GM18870 (cell line): ENCODE data around the gene ANKRD49.

ENCODE experiments used
- ATAC-seq: cut with Tn5 transposase; IDR thresholded peaks from one replicate; pipeline ENCODE4 v1.9.1; 2021; ENCODE audit warnings: moderate library complexity; ENCODE audit not compliant: unreplicated experiment

Gene ANKRD49

GRCh38 chr11:94543695-94544645 lies 50.2 kb downstream of the ANKRD49 start, which contains the start of gene FUT4:
Gene FUT4, plus strand, starts transcription at chr11:94543921. Its CDS starts 213 bp downstream, at chr11:94544134.
- peak; percentile 72 for ATAC-seq

DNA sequence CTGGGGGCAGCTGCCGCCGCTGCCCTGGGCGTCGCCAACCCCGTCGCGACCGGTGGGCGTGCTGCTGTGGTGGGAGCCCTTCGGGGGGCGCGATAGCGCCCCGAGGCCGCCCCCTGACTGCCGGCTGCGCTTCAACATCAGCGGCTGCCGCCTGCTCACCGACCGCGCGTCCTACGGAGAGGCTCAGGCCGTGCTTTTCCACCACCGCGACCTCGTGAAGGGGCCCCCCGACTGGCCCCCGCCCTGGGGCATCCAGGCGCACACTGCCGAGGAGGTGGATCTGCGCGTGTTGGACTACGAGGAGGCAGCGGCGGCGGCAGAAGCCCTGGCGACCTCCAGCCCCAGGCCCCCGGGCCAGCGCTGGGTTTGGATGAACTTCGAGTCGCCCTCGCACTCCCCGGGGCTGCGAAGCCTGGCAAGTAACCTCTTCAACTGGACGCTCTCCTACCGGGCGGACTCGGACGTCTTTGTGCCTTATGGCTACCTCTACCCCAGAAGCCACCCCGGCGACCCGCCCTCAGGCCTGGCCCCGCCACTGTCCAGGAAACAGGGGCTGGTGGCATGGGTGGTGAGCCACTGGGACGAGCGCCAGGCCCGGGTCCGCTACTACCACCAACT lies 51.0 kb downstream of the ANKRD49 start:
- no peak for ATAC-seq

- ATAC-seq: no peak
Observed at GRCh38 chr11:94545264-94546161, 51.7 kb downstream of the ANKRD49 start.

GRCh38 chr11:94546162-94546470 lies 52.3 kb downstream of the ANKRD49 start:
- no peak for ATAC-seq

- ATAC-seq: peak; percentile 22
Observed at GRCh38 chr11:94546886-94547285, 53.1 kb downstream of the ANKRD49 start.

GRCh38 chr11:94549146-94549545 lies 55.4 kb downstream of the ANKRD49 start:
- no peak for ATAC-seq
